HG03175 (cell line): ENCODE data around the gene ALK.

ENCODE experiments used
- ATAC-seq: cut with Tn5 transposase; IDR thresholded peaks from one replicate; pipeline ENCODE4 v1.9.1; 2021; ENCODE audit warnings: mild to moderate bottlenecking, moderate library complexity; ENCODE audit not compliant: unreplicated experiment

Gene ALK

DNA sequence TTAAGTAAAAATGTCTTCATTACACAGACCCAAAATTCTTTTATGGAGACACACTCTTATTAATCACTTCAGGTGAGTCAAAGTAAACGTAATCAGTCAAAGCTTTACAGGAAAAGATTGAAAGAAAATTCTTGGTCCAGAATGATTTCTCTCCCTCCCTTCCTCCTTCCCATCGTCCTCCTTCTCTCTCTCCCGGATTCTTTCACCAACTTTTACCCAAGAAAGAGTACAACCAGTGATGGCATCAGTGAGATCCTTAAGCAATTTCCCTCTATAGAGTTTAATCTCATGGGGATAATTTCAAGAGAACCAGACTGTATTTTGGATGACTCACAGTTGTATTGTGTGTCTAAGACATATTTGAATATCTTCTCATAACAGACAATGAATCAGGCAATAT lies 258.1 kb downstream of the ALK start:
- no peak for ATAC-seq

DNA sequence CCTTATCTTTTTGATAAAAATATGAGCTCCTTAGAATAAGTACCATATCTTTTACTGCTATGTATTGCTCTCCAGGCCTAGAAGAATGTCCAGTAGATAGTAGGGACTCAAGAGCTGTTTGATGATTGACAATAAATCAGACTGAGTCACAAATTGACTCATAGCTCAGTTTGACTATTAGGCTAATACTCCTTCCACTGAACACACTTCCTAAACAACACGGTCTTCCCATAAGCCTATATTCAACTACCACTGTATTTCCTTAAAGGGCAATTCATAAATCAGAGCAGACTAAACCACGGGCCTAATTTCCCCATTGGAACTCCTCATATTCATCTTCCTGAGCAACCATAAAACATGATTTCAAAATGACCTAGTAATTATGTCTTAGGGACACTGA lies 258.5 kb downstream of the ALK start:
- no peak for ATAC-seq

DNA sequence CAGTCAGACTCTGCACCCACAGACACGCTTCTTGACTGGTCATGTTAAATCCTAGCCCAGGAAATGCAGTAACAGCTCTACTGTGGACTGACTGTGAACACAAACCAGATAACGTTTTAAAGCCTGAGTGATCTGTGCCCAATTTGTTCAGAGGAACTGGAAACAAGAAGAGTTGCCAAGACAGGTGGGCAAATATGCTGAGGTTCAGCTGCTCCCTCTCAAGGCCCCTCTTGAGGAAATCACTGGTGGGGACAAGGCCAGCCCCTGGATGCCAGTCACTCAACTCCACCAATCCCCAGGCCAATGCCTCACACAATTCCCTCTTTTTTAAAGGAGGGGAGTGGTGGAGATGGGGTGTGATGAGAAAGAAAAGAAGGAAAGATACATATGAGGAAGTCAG lies 261.2 kb downstream of the ALK start:
- ATAC-seq: no peak

DNA sequence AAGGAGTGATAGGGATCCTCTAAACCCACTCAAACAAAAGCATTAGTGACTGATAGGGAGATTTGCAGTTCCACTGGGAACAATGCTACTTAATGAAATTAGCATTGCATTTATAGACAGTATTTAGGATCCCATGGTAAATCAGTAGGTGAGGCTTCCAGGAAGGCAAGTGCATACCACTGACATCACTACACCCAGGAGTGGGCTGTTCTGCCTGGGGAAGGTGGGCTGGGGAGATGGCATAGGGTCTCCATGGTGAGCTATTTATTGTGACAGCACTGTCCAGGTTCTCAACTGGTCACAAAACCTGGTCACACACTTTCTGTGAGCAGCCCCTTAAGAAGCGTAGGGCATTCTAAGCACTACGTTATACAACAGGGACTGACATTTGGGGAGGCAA lies 262.2 kb downstream of the ALK start:
- ATAC-seq: no peak

DNA sequence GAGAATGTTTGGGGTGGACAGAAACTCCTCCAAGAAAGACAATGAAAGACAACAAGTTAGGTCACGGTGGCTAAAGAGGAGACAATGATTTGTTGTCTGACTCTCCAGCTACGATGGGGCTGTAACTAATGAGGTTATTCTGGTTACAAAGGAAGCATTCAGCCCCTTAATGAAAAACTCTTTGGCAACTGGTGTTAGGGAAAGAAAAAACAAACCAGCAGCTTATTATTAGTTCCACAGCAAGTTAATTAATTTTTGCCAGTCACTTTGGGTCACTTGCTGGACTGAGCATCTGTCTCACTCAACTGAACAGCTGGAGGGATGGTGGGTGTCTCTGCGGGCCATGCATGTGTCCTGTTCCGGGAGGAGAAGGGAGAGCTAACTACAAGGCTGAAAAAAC lies 263.7 kb downstream of the ALK start:
- ATAC-seq: no peak

DNA sequence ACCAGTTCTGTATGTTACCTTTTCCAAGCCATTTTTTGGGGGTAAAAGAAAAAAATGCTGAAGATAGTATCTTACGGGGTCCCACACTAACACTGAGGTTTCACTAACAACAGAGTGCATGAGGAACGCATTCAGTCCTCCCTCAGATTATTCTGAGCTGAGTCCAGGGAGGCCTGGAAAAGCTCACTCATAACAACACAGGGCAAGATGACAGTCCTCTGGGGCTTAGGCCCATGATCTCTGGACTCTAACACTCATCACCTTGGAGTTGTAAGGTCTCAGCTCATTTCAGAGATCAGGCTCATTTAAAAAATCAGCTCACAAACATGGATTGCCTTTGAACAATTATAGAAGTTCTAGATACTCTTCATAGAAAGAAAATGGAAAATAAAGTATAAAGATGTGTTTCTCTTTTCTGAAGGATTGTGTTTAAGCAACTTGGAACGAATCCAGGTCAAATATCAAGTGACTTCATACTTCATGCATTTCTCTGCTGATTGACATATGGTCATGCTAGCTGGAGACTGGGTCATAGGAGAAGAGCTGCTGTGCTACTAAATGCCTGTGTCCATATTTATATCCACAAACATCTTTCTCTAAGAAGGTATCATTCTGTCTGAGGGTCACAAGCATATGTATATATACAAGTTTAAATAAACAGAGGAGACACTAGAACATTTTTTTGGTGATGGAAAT lies 265.8 kb downstream of the ALK start:
- ATAC-seq: no peak

DNA sequence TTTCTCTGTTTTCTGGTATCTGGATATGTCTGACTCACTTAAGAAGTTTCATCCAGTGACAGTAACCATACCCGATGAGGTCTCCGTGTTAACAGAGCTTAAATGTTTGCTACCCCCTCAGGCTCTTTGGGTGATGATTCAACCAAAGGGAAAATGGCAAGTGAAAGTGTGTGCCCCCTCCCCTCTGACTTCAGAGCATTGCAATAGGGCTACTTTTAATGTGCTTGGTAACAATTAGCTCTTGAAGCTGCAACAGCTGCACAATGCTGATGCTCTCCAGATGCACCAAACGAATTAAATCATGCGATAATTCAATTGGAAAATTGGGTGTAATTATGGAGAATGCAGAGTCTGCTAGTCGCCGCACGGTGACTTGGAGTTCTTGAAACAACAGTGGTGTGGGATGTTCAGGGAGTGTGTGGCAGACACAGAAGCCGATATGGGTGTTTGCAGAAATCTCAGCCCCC lies 270.7 kb downstream of the ALK start:
- no peak for ATAC-seq

DNA sequence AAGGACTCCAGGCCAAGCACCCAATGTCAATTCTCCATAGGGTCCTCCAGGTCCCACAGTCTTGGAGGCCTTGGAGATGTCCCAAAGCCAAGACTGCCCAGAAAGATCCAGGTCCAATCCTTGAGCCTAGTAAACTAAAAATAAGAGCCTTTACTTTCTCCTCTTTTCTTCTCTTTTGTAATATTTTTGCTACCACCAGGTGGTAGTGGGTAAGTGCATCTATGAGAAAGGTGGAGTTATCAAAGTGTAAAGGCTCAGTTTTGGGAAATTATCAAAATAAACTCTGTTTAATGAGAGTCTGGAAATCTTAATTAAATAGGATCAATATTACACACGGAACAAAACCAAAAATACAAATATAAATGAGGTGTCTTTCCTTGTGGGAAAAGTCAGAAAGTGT lies 276.4 kb downstream of the ALK start:
- ATAC-seq: no peak

DNA sequence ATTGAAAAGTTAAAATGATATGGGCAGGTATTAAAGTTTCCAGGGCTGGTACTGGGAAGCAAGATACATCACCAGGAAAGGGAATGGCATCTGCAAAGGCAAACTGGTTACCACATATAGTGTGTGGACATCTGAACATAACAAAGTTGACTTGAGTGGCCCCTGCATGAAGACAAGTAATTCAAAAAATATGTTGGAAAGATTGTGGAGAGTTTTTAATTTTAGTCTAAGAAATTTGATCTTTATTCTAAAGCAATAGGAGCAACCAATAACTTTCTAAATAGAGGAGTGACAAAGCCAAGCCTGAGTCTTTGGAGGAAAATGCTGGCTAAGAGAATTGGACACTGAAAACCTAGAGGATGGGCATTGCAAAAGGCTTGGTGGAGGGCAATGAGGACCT lies 278.2 kb downstream of the ALK start:
- no peak for ATAC-seq

DNA sequence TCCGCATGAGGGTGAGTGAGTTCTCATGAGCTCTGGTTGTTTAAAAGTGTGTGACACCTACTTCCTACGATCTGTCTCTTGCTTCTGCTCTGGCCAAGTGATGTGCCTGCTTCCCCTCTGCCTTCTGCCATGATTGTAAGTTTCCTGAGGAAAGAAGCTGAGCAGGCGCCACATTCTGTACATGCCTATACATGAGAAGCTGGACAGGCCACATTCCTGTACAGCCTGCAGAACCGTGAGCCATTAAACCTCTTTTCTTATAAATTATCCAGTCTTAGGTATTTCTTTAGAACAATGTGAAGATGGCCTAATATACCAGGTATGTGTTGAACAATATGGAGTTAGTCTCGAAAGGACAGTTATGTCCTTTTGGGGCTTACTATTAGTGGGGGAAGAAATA lies 281.0 kb downstream of the ALK start:
- no peak for ATAC-seq

DNA sequence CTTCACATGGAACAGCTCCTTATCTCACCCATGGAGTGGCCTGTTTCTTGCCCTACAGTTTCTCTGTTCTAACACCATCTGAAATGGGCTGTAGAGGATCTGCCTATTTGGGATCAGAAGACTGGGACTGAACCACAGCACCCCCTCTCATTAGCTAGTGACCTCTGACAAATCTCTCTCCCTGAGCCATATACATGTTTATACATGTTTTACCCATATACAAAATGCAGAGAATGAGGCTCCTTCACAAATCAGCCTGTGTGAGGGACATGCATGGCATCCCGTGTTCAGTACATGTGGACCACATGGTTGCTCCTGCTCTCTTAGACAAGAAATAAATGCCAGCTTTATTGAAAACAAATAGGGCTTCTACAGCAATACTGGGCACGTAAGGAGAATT lies 282.7 kb downstream of the ALK start:
- no peak for ATAC-seq

DNA sequence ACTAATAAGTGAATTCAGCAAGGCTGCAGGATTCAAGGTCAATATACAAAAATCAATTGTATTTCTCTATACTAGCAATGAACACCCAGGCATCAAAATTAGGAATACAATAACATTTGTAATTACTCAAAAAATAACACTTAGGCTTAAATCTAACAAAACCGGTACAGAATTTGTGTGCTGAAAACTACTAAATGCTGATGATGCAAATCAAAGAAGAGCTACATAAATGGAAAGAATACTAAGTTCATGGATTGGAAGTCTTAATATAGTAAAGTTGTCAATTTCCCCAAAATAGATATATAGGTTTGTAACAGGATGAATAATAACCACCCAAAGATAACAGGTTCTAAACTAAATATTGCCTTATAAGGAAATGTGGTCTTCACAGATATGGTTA lies 286.5 kb downstream of the ALK start:
- no peak for ATAC-seq

DNA sequence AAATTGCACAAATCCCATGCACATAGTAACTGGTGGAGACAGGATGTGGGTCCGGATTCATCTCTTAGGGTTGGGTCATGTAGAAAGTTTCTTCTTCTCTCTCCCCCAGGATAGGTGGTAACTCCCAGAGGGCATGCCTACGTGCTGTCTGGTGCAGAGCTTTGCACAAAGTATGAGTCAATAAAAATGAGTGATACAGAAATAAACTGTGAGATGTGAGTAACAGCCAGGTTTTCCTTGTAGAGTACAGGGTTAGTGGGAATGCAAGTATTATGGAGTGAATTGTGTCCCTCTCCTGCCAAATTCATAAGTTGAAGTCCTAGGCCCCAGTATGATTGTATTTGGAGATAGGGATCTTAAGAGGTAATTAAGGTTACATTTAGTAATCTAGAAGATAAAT lies 289.4 kb downstream of the ALK start:
- no peak for ATAC-seq

DNA sequence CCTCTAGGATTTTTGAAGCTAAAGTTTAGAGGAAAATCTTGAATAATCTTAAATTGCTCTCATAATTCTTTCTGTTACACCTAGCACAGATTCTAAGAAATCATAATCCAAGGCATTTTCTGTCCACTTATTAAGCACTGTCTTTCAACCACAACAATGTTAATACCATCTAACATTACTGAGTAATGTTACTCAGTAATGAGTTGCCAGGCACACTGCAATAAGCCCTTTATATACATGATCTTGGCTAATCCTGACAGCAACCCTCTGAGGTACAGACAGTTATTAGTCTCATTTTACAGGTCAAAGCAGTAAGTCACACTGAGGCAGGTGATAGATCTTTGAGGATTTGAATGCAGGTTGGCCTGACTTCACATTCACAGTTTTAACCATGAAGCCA lies 291.9 kb downstream of the ALK start:
- no peak for ATAC-seq

DNA sequence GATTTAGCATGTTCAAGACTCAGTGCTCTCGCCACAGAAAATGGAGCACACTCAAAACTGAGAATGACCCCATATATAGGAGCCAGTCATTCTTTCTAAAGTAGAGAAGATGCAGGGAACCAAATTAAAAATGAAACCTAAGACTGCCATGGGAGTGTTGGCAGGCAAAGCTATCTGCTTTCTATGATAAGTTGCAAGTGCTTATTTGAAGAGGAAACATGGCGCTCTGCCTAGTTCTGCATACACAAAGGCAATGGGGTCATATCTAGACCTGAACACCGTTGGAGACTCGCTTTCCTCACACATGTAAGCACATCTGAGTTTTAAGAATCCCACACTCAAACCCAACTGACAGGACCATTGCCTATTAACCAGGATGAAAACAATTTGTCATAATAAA lies 292.5 kb downstream of the ALK start:
- no peak for ATAC-seq

DNA sequence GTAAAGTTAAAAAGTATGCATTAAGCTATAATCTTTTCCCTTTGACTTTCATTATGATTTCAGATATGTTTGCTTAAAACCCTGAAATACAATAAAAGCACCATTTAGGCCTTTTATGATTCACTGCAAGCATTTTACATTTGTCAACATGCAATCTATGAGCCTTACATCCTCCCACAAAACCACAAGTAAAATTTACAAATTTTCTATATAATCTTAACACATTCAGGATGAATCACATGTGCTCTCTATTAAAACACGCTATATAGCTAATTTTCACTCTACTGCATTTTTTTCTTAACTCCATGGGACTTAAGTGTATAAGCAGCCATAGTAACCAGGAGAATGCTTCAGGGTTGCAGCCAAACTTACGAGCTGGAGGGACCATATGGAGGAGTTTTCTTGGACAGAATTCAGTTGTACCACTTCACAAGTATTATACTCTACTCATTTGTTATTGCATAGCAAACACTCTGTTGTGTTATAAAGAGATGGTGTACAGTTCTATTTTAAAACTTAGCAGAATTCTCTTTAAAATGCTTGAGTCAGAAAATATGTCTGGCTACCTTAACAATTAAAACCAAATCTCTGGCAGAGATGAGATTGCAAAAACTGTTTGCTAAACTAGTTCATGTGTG lies 293.2 kb downstream of the ALK start:
- ATAC-seq: no peak

DNA sequence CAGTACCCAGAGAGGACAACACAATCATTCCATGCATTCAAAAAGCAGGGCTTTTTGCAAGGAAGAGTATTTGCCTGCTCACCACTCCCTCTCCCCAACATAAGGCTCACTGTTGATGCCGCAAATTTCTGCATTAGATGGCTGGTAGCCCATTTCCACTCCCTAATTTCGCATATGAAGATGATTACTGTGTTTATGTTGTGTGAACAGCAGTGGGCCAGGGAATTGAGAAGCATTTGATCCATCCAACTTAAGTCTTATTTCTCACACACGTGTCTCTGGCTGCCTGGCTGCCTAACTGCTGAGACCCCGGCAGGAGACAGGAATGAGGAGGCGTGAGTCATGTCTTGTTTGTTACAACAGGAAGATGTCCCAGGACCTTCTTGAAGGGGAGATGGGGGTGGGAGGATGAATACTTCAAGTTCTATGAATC lies 294.1 kb downstream of the ALK start:
- no peak for ATAC-seq

DNA sequence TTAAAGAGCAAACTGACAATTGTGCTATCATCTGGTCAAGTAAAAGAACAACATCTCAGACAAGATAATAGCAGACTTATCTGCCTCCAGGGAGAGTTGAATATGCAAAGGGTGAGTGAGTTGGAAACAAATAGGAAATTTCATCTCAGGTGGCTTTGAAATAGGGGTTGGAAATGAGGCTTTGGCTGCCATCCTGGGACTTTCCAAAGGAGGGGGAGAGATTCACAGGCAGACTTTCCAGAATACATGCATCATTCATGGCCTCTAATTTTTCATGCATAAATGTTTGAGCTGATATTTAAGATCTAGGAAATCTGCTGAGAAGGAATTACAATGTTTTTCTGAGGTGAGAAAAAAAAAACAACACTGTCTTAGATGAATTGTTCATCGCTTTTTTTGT lies 300.5 kb downstream of the ALK start:
- ATAC-seq: no peak

DNA sequence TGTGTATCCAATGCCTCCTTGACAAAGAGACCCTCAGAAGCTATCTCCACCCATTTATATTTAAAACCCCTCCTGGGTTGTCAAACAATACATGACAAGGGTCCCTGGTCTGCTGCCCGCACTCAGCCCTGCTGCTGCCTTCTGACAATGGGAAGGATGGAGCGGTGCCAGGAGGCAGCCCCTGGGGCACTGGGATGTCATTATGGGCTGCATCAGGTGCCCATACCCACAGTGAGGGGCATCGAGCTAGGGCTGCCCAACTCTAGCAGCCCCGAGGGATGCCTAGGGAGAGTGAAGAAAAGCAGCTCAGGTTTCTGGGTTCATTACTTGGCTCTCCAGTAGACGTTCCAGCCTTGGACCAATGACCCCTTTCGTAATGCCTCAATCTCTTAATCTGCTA lies 301.7 kb downstream of the ALK start:
- no peak for ATAC-seq

DNA sequence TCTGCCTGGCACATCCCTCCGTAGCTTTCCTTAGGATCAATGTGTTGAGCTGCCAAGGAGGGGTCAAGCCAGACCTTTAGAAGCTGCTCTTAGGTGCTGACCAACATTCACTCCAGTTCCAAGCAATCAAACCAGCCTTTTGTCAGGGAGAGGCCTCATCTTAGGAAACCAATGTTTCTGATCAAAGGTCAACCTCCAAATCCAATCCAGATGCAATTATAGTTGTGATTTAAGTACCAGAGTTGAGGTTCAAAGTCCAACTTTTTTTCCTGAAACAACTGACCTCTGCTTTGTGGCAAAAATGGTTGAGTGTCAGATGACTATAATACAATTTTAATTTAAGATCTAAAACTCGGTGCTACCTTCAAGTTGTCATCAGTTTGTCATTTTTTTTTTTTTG lies 303.4 kb downstream of the ALK start:
- ATAC-seq: no peak

DNA sequence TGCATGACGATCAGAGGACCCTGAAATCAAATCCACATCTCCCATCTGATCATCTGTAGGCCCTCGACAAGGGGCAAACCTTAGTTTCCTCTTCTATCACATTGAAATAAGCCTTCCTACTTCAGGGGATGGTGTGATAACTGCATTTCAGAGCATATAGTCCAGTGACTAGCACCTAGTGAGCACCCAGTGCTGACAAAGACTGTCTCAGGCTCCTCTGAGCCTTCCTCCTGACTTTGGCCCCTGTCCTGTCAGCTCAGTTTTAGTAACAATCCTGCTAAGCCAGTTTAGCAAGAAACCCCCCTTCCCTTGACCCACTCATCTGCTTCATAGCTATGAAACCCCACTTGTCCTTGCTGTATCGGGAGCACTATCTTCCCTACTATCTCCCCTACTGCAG lies 304.0 kb downstream of the ALK start:
- no peak for ATAC-seq

DNA sequence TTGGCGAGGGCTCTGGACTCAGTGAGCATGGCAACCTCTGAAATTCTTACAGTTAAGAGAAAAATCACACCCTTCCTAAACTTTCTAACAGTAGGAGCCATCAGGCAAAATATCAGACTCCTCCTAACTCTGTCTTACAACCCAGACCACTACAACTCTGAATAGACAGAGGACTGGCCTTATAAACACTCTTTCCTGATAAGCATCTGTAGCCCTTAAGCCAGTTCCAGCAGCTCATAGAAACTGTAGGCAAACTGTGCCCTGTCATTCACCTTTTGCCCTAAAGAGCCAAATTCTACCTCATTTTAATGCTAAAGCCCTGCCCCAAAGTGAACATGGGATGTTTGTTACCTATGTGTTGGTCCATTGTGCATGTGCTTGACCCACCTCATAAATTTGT lies 304.8 kb downstream of the ALK start:
- ATAC-seq: no peak

DNA sequence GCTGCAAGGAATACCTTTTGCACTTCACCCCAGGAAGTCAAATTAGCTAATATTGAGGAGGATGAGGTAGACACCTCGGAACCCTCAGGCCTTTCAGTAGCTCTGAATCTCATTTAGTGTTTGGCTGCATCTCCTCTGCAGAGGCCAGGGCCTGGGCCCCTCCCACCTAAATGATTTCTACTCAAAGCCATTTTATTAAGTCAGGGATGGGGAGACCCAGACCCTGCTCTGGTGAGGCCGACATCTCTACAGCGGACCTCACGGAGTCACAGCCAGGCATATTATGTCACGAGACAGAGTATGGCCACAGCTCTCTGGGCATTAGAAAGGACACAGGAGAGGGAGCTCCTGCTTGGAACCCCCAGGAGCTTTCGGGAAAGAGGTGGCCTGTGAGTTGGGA lies 305.5 kb downstream of the ALK start:
- no peak for ATAC-seq
